ENCODE data around the gene CAMK4.

GRCh38 chr5:111520908-111521307, 296.7 kb downstream of the CAMK4 start:
- TF ChIP-seq CTCF (IDR thresholded peaks at IDR 0.05) (no peak), POLR2A (IDR thresholded peaks at IDR 0.05) (no peak), EP300 (IDR thresholded peaks at IDR 0.05) (no peak)
